CD14-positive monocyte (primary cell): Measurements from ENCODE around the gene TFIP11. TPM values are rescaled to one million over a fixed set of nuclear protein-coding genes. Genes with fewer than 3 reads are reported as not detected.

ENCODE experiments used
- DNase-seq, 3 donors: peaks; one replicate each; pipeline ENCODE4 v3.0.0-alpha.2; 2011 to 2022
- H2AFZ ChIP-seq: 2 replicates; pipeline ENCODE4 v1.6.0; 2012; ENCODE audit warnings: mild to moderate bottlenecking, low read depth, low read length, inconsistent platforms; ENCODE audit not compliant: insufficient read depth, poor library complexity, severe bottlenecking
- H3K27ac ChIP-seq, 2 donors: 1 replicate in 1 of 2; 2 replicates in 1 of 2; pipeline ENCODE4 v1.5.1; 2012 to 2013; ENCODE audit warnings: low read length in 2 of 2, control low read depth in 1 of 2, inconsistent platforms in 1 of 2, low read depth in 1 of 2, mild to moderate bottlenecking in 1 of 2
- H3K27me3 ChIP-seq, 2 donors: one replicate each; pipeline versions ENCODE4 v1.6.0 to v1.6.1; 2011 to 2013; ENCODE audit warnings: low read length in 2 of 2; ENCODE audit not compliant: control insufficient read depth in 2 of 2, insufficient read depth in 2 of 2
- H3K36me3 ChIP-seq, 2 donors: replicated peaks in 1 of 2; 1 replicate in 1 of 2; 2 replicates in 1 of 2; pipeline versions ENCODE4 v1.5.1 to v1.6.1; 2012 to 2013; ENCODE audit warnings: low read length in 2 of 2, control low read depth in 1 of 2, inconsistent platforms in 1 of 2, mild to moderate bottlenecking in 1 of 2; ENCODE audit not compliant: insufficient read depth in 2 of 2, control insufficient read depth in 1 of 2
- H3K4me1 ChIP-seq, 2 donors: 1 replicate in 1 of 2; 2 replicates in 1 of 2; pipeline versions ENCODE4 v1.5.1 to v1.6.1; 2012 to 2013; ENCODE audit warnings: low read length in 2 of 2, control low read depth in 1 of 2, inconsistent platforms in 1 of 2, mild to moderate bottlenecking in 1 of 2, moderate library complexity in 1 of 2; ENCODE audit not compliant: insufficient read depth in 2 of 2, control insufficient read depth in 1 of 2
- H3K4me2 ChIP-seq: replicated peaks from 2 replicates; pipeline ENCODE3; 2012; ENCODE audit warnings: low read length, moderate library complexity, mild to moderate bottlenecking; ENCODE audit not compliant: poor library complexity, severe bottlenecking; ENCODE audit errors: extremely low read depth
- H3K4me3 ChIP-seq, 3 experiments: fragments of 200-600 bp in 1 of 3; sonication (generic) in 1 of 3; replicated peaks in 1 of 3; 1 replicate in 2 of 3; 2 replicates in 1 of 3; pipeline ENCODE4 v1.5.1; 2011 to 2013; ENCODE audit warnings: low read length in 3 of 3, mild to moderate bottlenecking in 3 of 3, control low read depth in 2 of 3, low read depth in 2 of 3, inconsistent platforms in 1 of 3, moderate library complexity in 1 of 3
- H3K79me2 ChIP-seq: 2 replicates; pipeline ENCODE4 v1.6.0; 2012; ENCODE audit warnings: mild to moderate bottlenecking, control low read depth, inconsistent platforms, low read length, moderate library complexity; ENCODE audit not compliant: insufficient read depth
- H3K9ac ChIP-seq: 2 replicates; pipeline ENCODE4 v1.6.0; 2017; ENCODE audit warnings: low read length, mild to moderate bottlenecking; ENCODE audit not compliant: insufficient read depth, poor library complexity, severe bottlenecking
- H3K9me3 ChIP-seq, 2 donors: replicated peaks in 1 of 2; 1 replicate in 1 of 2; 2 replicates in 1 of 2; pipeline versions ENCODE4 v1.5.1 to v1.6.1; 2012 to 2013; ENCODE audit warnings: low read length in 2 of 2, control low read depth in 1 of 2; ENCODE audit not compliant: control insufficient read depth in 1 of 2, insufficient read depth in 1 of 2
- H4K20me1 ChIP-seq: 2 replicates; pipeline ENCODE4 v1.6.0; 2012; ENCODE audit warnings: mild to moderate bottlenecking, low read length, control low read depth, moderate library complexity; ENCODE audit not compliant: insufficient read depth
- H3K27ac Mint-ChIP-seq, 7 donors: one replicate each; pipeline ENCODE4 v1.8.0; 2020; ENCODE audit warnings: mild to moderate bottlenecking in 7 of 7, mixed read lengths in 7 of 7, moderate library complexity in 6 of 7, inconsistent platforms in 2 of 7
- H3K27me3 Mint-ChIP-seq, 3 donors: one replicate each; pipeline ENCODE4 v1.8.0; 2021 to 2022; ENCODE audit warnings: low read depth in 3 of 3, mild to moderate bottlenecking in 3 of 3, mixed read lengths in 3 of 3, moderate library complexity in 3 of 3, inconsistent platforms in 1 of 3
- H3K36me3 Mint-ChIP-seq, 2 donors: one replicate each; pipeline ENCODE4 v1.8.0; 2020; ENCODE audit warnings: mixed read lengths in 2 of 2, inconsistent platforms in 1 of 2, mild to moderate bottlenecking in 1 of 2
- H3K4me1 Mint-ChIP-seq: one replicate; pipeline ENCODE4 v1.8.0; 2020; ENCODE audit warnings: mild to moderate bottlenecking, mixed read lengths
- H3K4me3 Mint-ChIP-seq, 2 donors: one replicate each; pipeline ENCODE4 v1.8.0; 2020; ENCODE audit warnings: mild to moderate bottlenecking in 2 of 2, mixed read lengths in 2 of 2, moderate library complexity in 1 of 2
- H3K9me3 Mint-ChIP-seq, 7 donors: one replicate each; pipeline ENCODE4 v1.8.0; 2020 to 2022; ENCODE audit warnings: mixed read lengths in 7 of 7, mild to moderate bottlenecking in 6 of 7, moderate library complexity in 6 of 7, inconsistent platforms in 2 of 7
- WGBS: methylation state at CpG from one replicate; pipeline ENCODE4 v1.1.5; 2013; ENCODE audit warnings: missing lambda C conversion rate; ENCODE audit not compliant: insufficient coverage; 5-methylcytosine and 5-hydroxymethylcytosine counted together
- intact Hi-C, 2 donors: fragments of 100-400 bp; cut with micrococcal nuclease; formaldehyde crosslinking; loops; one replicate each; pipeline versions ENCODE4 v1.15.0 to v1.15.1; 2023
- polyA plus RNA-seq, 3 donors: library from polyadenylated mRNA; depleted of rRNA in 1 of 3; unstranded in 2 of 3; stranded (reverse) in 1 of 3; fragments of 300-500 nt in 2 of 3; fragments of >200 nt in 1 of 3; fragmentation: Illumina TruSeq in 2 of 3; gene quantifications; 1 replicate in 2 of 3; 2 replicates in 1 of 3; pipeline ENCODE4 v1.2.3, GENCODE V29; 2012 to 2021
- TF ChIP-seq, protein P1 (sequence below): fragments of 200-600 bp; IDR thresholded peaks from one replicate; pipeline ENCODE4 v1.8.0; 2022; ENCODE audit warnings: antibody characterized with exemption, mild to moderate bottlenecking

Gene TFIP11
- polyA plus RNA-seq, 3 donors, result 10.1 to 25.5 (median 19.8) TPM

DNA sequence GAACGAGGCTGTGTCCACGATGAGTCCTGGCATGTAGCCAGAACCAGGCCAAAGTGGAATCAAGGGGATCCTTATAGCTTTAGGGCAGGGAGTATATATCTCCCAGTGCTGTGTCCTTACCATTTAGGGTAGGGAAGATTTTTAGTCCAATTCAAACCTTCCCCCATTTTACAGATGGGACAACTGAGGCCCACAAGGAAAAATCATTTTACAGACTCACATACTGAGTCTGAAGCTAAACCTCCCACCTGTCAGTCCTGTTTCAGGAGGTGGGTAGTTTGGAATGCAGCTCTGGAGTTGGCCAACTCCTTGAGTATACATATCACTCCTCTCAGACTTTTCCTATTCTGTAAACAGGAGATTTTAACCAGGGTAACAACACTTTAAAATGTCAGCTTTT lies 33.1 kb upstream of the TFIP11 start:
- Histone ChIP-seq H2AFZ (no peak overlapping the region), H3K36me3 (peaks cover 9 to 46% of the 10 kb centered on the region in 2 donors), H3K4me1 (peaks cover 36 to 46% of the 10 kb centered on the region in 2 donors), H3K27me3 (no peaks in the 10 kb centered on the region), H3K9me3 (no peaks in the 10 kb centered on the region), H3K27ac (peak overlapping the region in 1 of 2 donors; percentile 81), H3K4me2 (no peak overlapping the region), H3K4me3 (no peak overlapping the region), H3K79me2 (peaks cover 72% of the 10 kb centered on the region), H4K20me1 (peaks cover 45% of the 10 kb centered on the region), H3K9ac (no peak overlapping the region)
- Mint-ChIP-seq H3K36me3 (peaks cover 34 to 69% of the 10 kb centered on the region in 2 donors), H3K9me3 (peaks cover 0 to 2% (median 0%) of the 10 kb centered on the region in 7 donors), H3K4me3 (no peak overlapping the region), H3K27me3 (peaks cover 0 to 2% (median 0%) of the 10 kb centered on the region in 3 donors), H3K4me1 (peaks cover 41% of the 10 kb centered on the region), H3K27ac (peak overlapping the region in 2 of 7 donors; percentile 15 to 26)
- WGBS, result no CpG with 5 or more reads among the region's 2 CpGs
- no peak for DNase-seq
- intact Hi-C loops, result no loop called here
- TF ChIP-seq, protein P1, sequence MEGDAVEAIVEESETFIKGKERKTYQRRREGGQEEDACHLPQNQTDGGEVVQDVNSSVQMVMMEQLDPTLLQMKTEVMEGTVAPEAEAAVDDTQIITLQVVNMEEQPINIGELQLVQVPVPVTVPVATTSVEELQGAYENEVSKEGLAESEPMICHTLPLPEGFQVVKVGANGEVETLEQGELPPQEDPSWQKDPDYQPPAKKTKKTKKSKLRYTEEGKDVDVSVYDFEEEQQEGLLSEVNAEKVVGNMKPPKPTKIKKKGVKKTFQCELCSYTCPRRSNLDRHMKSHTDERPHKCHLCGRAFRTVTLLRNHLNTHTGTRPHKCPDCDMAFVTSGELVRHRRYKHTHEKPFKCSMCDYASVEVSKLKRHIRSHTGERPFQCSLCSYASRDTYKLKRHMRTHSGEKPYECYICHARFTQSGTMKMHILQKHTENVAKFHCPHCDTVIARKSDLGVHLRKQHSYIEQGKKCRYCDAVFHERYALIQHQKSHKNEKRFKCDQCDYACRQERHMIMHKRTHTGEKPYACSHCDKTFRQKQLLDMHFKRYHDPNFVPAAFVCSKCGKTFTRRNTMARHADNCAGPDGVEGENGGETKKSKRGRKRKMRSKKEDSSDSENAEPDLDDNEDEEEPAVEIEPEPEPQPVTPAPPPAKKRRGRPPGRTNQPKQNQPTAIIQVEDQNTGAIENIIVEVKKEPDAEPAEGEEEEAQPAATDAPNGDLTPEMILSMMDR, result no peak

DNA sequence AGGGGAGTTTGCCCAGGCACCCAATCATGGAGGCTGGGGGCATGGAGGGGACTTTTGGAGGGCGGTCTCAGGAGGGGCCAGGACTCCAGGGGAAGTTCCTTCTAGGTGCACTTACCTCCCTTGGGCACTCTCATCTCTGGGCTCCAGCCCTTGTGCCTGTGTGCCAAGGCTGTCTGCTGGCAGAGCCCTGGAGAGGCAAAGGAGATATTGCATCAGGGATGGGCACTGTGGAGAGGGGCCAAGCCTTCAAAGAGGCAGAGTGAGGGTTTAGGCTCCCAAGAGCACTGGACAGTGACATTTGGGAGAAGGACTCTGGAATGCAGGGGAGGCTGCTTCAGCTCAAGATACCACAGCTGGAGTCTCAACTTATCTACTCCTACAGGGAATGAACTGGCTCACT lies 32.2 kb upstream of the TFIP11 start:
- H3K79me2 ChIP-seq, result peaks cover 66% of the 10 kb centered on the region
- DNase-seq, result no peak
- peaks cover 41% of the 10 kb centered on the region for H3K4me1 Mint-ChIP-seq
- peak overlapping the region in 5 of 7 donors; percentile 15 to 95 (median 28) for H3K27ac Mint-ChIP-seq
- peaks cover 0 to 4% (median 0%) of the 10 kb centered on the region in 3 donors for H3K27me3 Mint-ChIP-seq
- no peak overlapping the region for H3K4me3 ChIP-seq
- H3K4me3 Mint-ChIP-seq, result no peak overlapping the region
- H3K36me3 ChIP-seq, result peaks cover 18 to 50% of the 10 kb centered on the region in 2 donors
- H3K9ac ChIP-seq, result no peak overlapping the region
- H3K27ac ChIP-seq, result peak overlapping the region; percentile 4 to 81
- intact Hi-C loops, result loop anchor here in 1 of 2 donors (5.0 kb wide), 1 partner anchor 43 kb away; no protein-coding TSS in a partner anchor
- no peak overlapping the region for H3K4me2 ChIP-seq
- no peak overlapping the region for H2AFZ ChIP-seq
- H3K36me3 Mint-ChIP-seq, result peaks cover 37 to 71% of the 10 kb centered on the region in 2 donors
- TF ChIP-seq, protein P1, result no peak
- H3K4me1 ChIP-seq, result peaks cover 36 to 46% of the 10 kb centered on the region in 2 donors
- H3K9me3 Mint-ChIP-seq, result peaks cover 0 to 2% (median 0%) of the 10 kb centered on the region in 7 donors
- H3K9me3 ChIP-seq, result no peaks in the 10 kb centered on the region
- WGBS, result no CpG with 5 or more reads among the region's 1 CpG
- H4K20me1 ChIP-seq, result peaks cover 39% of the 10 kb centered on the region
- H3K27me3 ChIP-seq, result no peaks in the 10 kb centered on the region
